Left ventricle myocardium inferior (tissue), 1 donor: ENCODE data around the gene TTC13. TPM values are rescaled to one million over a fixed set of nuclear protein-coding genes. Genes with fewer than 3 reads are reported as not detected.

Source experiments
- DNase-seq: peaks from one replicate; pipeline ENCODE4 v3.0.0-alpha.2; 2020
- H3K27ac ChIP-seq: fragments of 200-600 bp; replicated peaks from 2 replicates; pipeline ENCODE4 v1.8.0; 2021
- H3K27me3 ChIP-seq: fragments of 200-600 bp; 2 replicates; pipeline ENCODE4 v1.8.0; 2021; ENCODE audit warnings: low read depth
- H3K36me3 ChIP-seq: fragments of 200-600 bp; 2 replicates; pipeline ENCODE4 v1.8.0; 2021
- H3K4me1 ChIP-seq: fragments of 200-600 bp; 2 replicates; pipeline ENCODE4 v1.8.0; 2021
- H3K4me3 ChIP-seq: fragments of 200-600 bp; 2 replicates; pipeline ENCODE4 v1.8.0; 2021; ENCODE audit warnings: mild to moderate bottlenecking, moderate library complexity
- H3K9me3 ChIP-seq: fragments of 200-600 bp; replicated peaks from 2 replicates; pipeline ENCODE4 v1.8.0; 2021
- CTCF ChIP-seq: fragments of 200-600 bp; IDR thresholded peaks from 2 replicates; pipeline ENCODE4 v1.8.0; 2021; ENCODE audit warnings: antibody characterized with exemption, mild to moderate bottlenecking, borderline replicate concordance
- intact Hi-C: fragments of 100-400 bp; cut with micrococcal nuclease; formaldehyde crosslinking; loops from one replicate; pipeline ENCODE4 v1.11.0; 2022
- total RNA-seq: library from RNA; stranded (reverse); fragmentation: NEBNext Ultra II Directional; extraction: Animal tissue kit (Norgen Biotek cat#: 25700); gene quantifications from one replicate; pipeline ENCODE4 v1.2.1, GENCODE V29; 2021
- donor health status: DM: no; HTN: yes; CAD: no; lungs with severe emphysema.

The TTC13 gene
- total RNA-seq, 1 donor from 2014 or later = 6.7 TPM

GRCh38 chr1:230922620-230923019 is 56.0 kb downstream of the TTC13 start:
- no peak overlapping the region for H3K4me3 ChIP-seq
- no peaks in the 10 kb centered on the region for H3K9me3 ChIP-seq
- intact Hi-C loops = no loop called here
- H3K36me3 ChIP-seq = peaks cover 76% of the 10 kb centered on the region
- H3K4me1 ChIP-seq = no peaks in the 10 kb centered on the region
- H3K27ac ChIP-seq = no peak overlapping the region
- TF ChIP-seq CTCF = no peak
- H3K27me3 ChIP-seq = no peaks in the 10 kb centered on the region
- DNase-seq = no peak

GRCh38 chr1:230919207-230919606 is 59.5 kb downstream of the TTC13 start:
- Histone ChIP-seq H3K4me3 (no peak overlapping the region), H3K4me1 (no peaks in the 10 kb centered on the region), H3K27ac (no peak overlapping the region), H3K36me3 (peaks cover 63% of the 10 kb centered on the region), H3K9me3 (no peaks in the 10 kb centered on the region), H3K27me3 (no peaks in the 10 kb centered on the region)
- intact Hi-C loops = loop anchor here (5.0 kb wide), 1 partner anchor 122 kb away; no protein-coding TSS in a partner anchor
- TF ChIP-seq CTCF = no peak
- DNase-seq = no peak

- Histone ChIP-seq H3K36me3 (peaks cover 56% of the 10 kb centered on the region), H3K4me3 (no peak overlapping the region), H3K27me3 (no peaks in the 10 kb centered on the region), H3K4me1 (no peaks in the 10 kb centered on the region), H3K9me3 (no peaks in the 10 kb centered on the region), H3K27ac (no peak overlapping the region)
- peak; percentile 63 for DNase-seq
- TF ChIP-seq CTCF = peak; percentile 62
- intact Hi-C loops = loop anchor here (5.0 kb wide), 1 partner anchor 120 kb away; no protein-coding TSS in a partner anchor
Observed at GRCh38 chr1:230917284-230918135, 61.2 kb downstream of the TTC13 start.

GRCh38 chr1:230916587-230917283 is 61.9 kb downstream of the TTC13 start:
- peaks cover 57% of the 10 kb centered on the region for H3K36me3 ChIP-seq
- TF ChIP-seq CTCF = no peak

GRCh38 chr1:230915078-230915477 is 63.6 kb downstream of the TTC13 start:
- no peak overlapping the region for H3K27ac ChIP-seq
- H3K4me3 ChIP-seq = no peak overlapping the region
- no peaks in the 10 kb centered on the region for H3K9me3 ChIP-seq
- intact Hi-C loops = loop anchor here (5.0 kb wide), 1 partner anchor 118 kb away; no protein-coding TSS in a partner anchor
- H3K4me1 ChIP-seq = peaks cover 10% of the 10 kb centered on the region
- H3K36me3 ChIP-seq = peaks cover 58% of the 10 kb centered on the region
- H3K27me3 ChIP-seq = no peaks in the 10 kb centered on the region
- no peak for TF ChIP-seq CTCF
- no peak for DNase-seq

More at GRCh38 chr1:230916587-230917283, 61.9 kb downstream of the TTC13 start:
- Histone ChIP-seq H3K27me3 (no peaks in the 10 kb centered on the region), H3K4me1 (no peaks in the 10 kb centered on the region), H3K4me3 (no peak overlapping the region), H3K9me3 (no peaks in the 10 kb centered on the region), H3K27ac (no peak overlapping the region)
- DNase-seq = no peak
- intact Hi-C loops = loop anchor here (5.0 kb wide), 1 partner anchor 119 kb away; no protein-coding TSS in a partner anchor
